Naive thymus-derived CD4-positive, alpha-beta T cell (primary cell): ENCODE data around the gene LTB4R. TPM values are rescaled to one million over a fixed set of nuclear protein-coding genes. Genes with fewer than 3 reads are reported as not detected.

ENCODE experiments used
- ATAC-seq: fragments of 150-1000 bp; cut with Tn5 transposase; 2 replicates; pipeline ENCODE4 v1.10.0; 2021; ENCODE audit warnings: mild to moderate bottlenecking, moderate library complexity
- CTCF ChIA-PET: fragments of 350-600 bp; sonication (Branson Sonifier 250); formaldehyde crosslinking; loops from one replicate; lab custom pipeline; 2021; ENCODE audit warnings: antibody characterized with exemption; lab: Charles Lee
- POLR2A ChIA-PET: fragments of 350-600 bp; sonication (Branson Sonifier 250); formaldehyde crosslinking; loops from one replicate; lab custom pipeline; 2021; ENCODE audit warnings: antibody characterized with exemption, inconsistent platforms; lab: Charles Lee
- DNase-seq, 9 donors: peaks; one replicate each; pipeline versions ENCODE4 v3.0.0 to v3.0.0-alpha.2; 2020 to 2022; ENCODE audit warnings: mixed read lengths in 1 of 9
- H3K27ac ChIP-seq: one replicate; pipeline ENCODE4 v1.7.0; 2013; ENCODE audit warnings: mild to moderate bottlenecking, low read depth, low read length, moderate library complexity
- H3K27me3 ChIP-seq, 2 donors: one replicate each; pipeline ENCODE4 v1.7.0; 2013; ENCODE audit warnings: low read length in 2 of 2, mild to moderate bottlenecking in 2 of 2, moderate library complexity in 2 of 2; ENCODE audit not compliant: control insufficient read depth in 2 of 2, insufficient read depth in 2 of 2
- H3K36me3 ChIP-seq, 3 experiments: 1 replicate in 2 of 3; 2 replicates in 1 of 3; pipeline ENCODE4 v1.7.0; 2013; ENCODE audit warnings: low read length in 3 of 3, mild to moderate bottlenecking in 3 of 3, moderate library complexity in 1 of 3; ENCODE audit not compliant: insufficient read depth in 3 of 3, control insufficient read depth in 2 of 3
- H3K4me1 ChIP-seq, 2 donors: one replicate each; pipeline ENCODE4 v1.7.0; 2013; ENCODE audit warnings: low read length in 2 of 2, mild to moderate bottlenecking in 2 of 2, moderate library complexity in 1 of 2; ENCODE audit not compliant: control insufficient read depth in 2 of 2, insufficient read depth in 2 of 2
- H3K4me3 ChIP-seq: 2 replicates; pipeline ENCODE4 v1.7.0; 2013; ENCODE audit warnings: mild to moderate bottlenecking, low read length
- H3K9me3 ChIP-seq, 3 experiments: 1 replicate in 2 of 3; 2 replicates in 1 of 3; pipeline ENCODE4 v1.7.0; 2013; ENCODE audit warnings: low read length in 3 of 3; ENCODE audit not compliant: control insufficient read depth in 2 of 3
- H3K27ac Mint-ChIP-seq, 9 donors: one replicate each; pipeline ENCODE4 v1.8.0; 2020 to 2022; ENCODE audit warnings: mixed read lengths in 9 of 9, mild to moderate bottlenecking in 8 of 9, moderate library complexity in 5 of 9, inconsistent platforms in 2 of 9
- H3K27me3 Mint-ChIP-seq, 5 donors: one replicate each; pipeline ENCODE4 v1.8.0; 2021 to 2022; ENCODE audit warnings: mixed read lengths in 5 of 5, mild to moderate bottlenecking in 1 of 5
- H3K36me3 Mint-ChIP-seq, 5 donors: one replicate each; pipeline ENCODE4 v1.8.0; 2020 to 2022; ENCODE audit warnings: mixed read lengths in 5 of 5, mild to moderate bottlenecking in 3 of 5, inconsistent platforms in 1 of 5
- H3K4me1 Mint-ChIP-seq, 7 donors: one replicate each; pipeline ENCODE4 v1.8.0; 2020 to 2022; ENCODE audit warnings: mixed read lengths in 7 of 7, mild to moderate bottlenecking in 3 of 7, inconsistent platforms in 1 of 7
- H3K4me3 Mint-ChIP-seq, 10 donors: one replicate each; pipeline ENCODE4 v1.8.0; 2020 to 2022; ENCODE audit warnings: mild to moderate bottlenecking in 10 of 10, mixed read lengths in 10 of 10, moderate library complexity in 6 of 10, inconsistent platforms in 2 of 10
- H3K9me3 Mint-ChIP-seq, 11 donors: one replicate each; pipeline ENCODE4 v1.8.0; 2020 to 2022; ENCODE audit warnings: mixed read lengths in 11 of 11, mild to moderate bottlenecking in 4 of 11, inconsistent platforms in 1 of 11, moderate library complexity in 1 of 11
- intact Hi-C, 2 donors: fragments of 100-400 bp; cut with micrococcal nuclease; formaldehyde crosslinking; loops; one replicate each; pipeline ENCODE4 v1.15.1; 2023
- polyA plus RNA-seq, 2 donors: library from polyadenylated mRNA; unstranded; fragments of 300-500 nt; fragmentation: Illumina TruSeq; gene quantifications; one replicate each; pipeline ENCODE4 v1.2.3, GENCODE V29; 2021
- total RNA-seq, 6 experiments: library from RNA in 5 of 6; stranded (reverse) in 5 of 6; gene quantifications; 1 replicate in 5 of 6; 2 replicates in 1 of 6; pipeline ENCODE4 v1.2.3 and lab custom pipeline; 2021 to 2026

Gene LTB4R
- total and polyA plus RNA-seq, 7 experiments from 2014 or later = 9.1 to 28.8 (median 14.2) TPM

DNA sequence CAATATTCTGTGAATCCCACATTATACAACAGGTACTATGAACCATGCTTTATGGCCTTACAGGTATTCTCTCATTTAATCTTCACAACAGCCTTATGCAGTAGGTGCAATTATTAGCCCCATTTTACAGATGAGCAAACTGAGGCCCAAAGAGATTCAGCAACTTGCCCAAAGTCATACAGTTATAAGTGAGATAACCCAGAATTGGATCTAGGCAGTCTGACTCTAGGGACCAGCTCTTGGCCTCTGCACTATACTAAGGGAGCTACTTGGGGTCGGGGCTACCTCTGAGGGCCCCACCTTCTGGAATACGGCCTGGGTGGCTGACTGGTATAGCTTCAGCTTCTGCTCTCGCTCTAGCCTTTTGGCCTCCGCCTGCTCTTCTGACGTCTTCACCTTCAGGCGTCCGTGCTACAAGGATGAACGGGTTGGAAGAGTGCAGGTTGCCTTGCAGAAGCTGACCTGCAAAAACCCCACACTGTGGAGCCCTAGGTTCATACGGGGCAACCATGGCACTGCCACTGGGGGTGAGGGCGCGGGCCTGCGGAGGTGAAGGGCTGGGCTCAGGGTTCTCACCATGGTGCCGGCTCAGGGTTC, 40.7 kb upstream of the LTB4R start:
- H3K36me3 ChIP-seq = peaks cover 0 to 41% (median 0%) of the 10 kb centered on the region in 3 experiments
- H3K9me3 Mint-ChIP-seq = no peaks in the 10 kb centered on the region
- H3K4me3 ChIP-seq = peak overlapping the region; percentile 80
- H3K4me1 ChIP-seq = peaks cover 17 to 23% of the 10 kb centered on the region in 2 donors
- DNase-seq (no peak), ATAC-seq (no peak)
- H3K9me3 ChIP-seq = no peaks in the 10 kb centered on the region
- ChIA-PET CTCF (interaction anchor here (0.6 to 4.0 kb wide), 11 partner anchors 26 to 1341 kb away, joined by 3 to 24 read pairs (median 4); partner anchors contain the start of gene TINF2), POLR2A (interaction anchor here (0.6 to 4.8 kb wide), 24 partner anchors 9 to 164 kb away, joined by 3 to 87 read pairs (median 5); partner anchors contain the start of genes CHMP4A, CIDEB, DHRS1 and EMC9)
- H3K27me3 Mint-ChIP-seq = no peaks in the 10 kb centered on the region
- H3K4me1 Mint-ChIP-seq = peaks cover 30 to 52% (median 46%) of the 10 kb centered on the region in 7 donors
- H3K27ac ChIP-seq = peak overlapping the region; percentile 98
- intact Hi-C loops = loop anchor here (1.0 to 5.0 kb wide), 21 partner anchors 9 to 949 kb away; partner anchors contain the start of genes DHRS1 (in 2 of the 2), GMPR2 (in 2 of the 2), IPO4 (in 2 of the 2) and LTB4R2 (in 2 of the 2)
- peak overlapping the region; percentile 93 to 100 (median 97) for H3K27ac Mint-ChIP-seq
- peak overlapping the region; percentile 79 to 95 (median 92) for H3K4me3 Mint-ChIP-seq
- peaks cover 6 to 21% (median 15%) of the 10 kb centered on the region in 5 donors for H3K36me3 Mint-ChIP-seq
- no peaks in the 10 kb centered on the region for H3K27me3 ChIP-seq

DNA sequence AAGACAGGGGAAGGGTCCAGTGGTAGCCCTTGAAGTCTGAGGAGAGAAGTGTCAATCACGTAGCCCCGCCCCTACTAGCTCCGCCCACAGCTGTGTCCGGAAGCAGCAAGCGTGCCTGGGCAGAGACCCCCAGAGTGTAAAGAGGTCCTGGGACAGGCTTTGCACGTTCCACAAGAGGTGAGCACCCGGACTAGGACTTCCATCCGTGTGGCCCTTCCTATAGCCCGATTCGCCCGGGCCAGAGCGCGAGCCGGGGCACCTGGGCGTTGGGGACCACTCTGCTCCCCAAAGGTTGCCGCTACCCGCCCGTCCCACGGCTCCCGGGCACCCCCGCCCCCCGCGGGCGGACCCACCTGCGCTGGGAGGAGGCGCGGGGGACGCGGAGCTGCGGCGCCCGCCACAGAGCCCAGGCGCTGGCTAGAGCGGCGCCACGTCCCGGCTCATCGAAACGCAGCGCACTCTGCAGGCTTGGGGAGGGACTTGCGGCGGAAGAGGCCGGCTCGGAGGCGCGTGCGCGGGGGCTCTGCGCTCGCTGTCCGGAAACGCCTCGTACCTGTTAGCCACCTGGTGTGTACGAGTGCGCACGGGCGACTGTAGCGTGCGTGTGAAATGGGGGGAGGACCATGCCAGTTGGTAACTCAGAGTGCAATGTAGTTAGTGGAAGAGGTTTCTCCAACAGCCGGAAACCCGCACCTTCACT, 40.0 kb upstream of the LTB4R start, which contains the start of gene RABGGTA:
RABGGTA (minus strand) TSS at position 464 of the 700 bp plus-strand sequence. CDS start 482 bp downstream, outside the sequence.
- Mint-ChIP-seq H3K36me3 (peaks cover 6 to 19% (median 12%) of the 10 kb centered on the region in 5 donors), H3K27ac (peak within 1 kb of the TSS; percentile 93 to 100 (median 98)), H3K27me3 (no peaks in the 10 kb centered on the region), H3K4me1 (peaks cover 30 to 52% (median 46%) of the 10 kb centered on the region in 7 donors), H3K4me3 (peak within 1 kb of the TSS; percentile 79 to 95 (median 92)), H3K9me3 (no peaks in the 10 kb centered on the region)
- peak; percentile 91 for ATAC-seq
- H3K27me3 ChIP-seq = no peaks in the 10 kb centered on the region
- DNase-seq = peak; percentile 87 to 97 (median 96)
- H3K27ac ChIP-seq = peak within 1 kb of the TSS; percentile 98
- peaks cover 0 to 35% (median 0%) of the 10 kb centered on the region in 3 experiments for H3K36me3 ChIP-seq
- CTCF ChIA-PET = interaction anchor here (0.6 to 4.0 kb wide), 13 partner anchors 26 to 1342 kb away, joined by 3 to 24 read pairs (median 3); partner anchors contain the start of genes MDP1 and TINF2
- peak within 1 kb of the TSS; percentile 80 for H3K4me3 ChIP-seq
- no peaks in the 10 kb centered on the region for H3K9me3 ChIP-seq
- peaks cover 17 to 23% of the 10 kb centered on the region in 2 donors for H3K4me1 ChIP-seq
- POLR2A ChIA-PET = interaction anchor here (0.6 to 4.8 kb wide), 27 partner anchors 8 to 166 kb away, joined by 3 to 87 read pairs (median 5); partner anchors contain the start of genes CHMP4A, CIDEB, DHRS1 and EMC9
- intact Hi-C loops = loop anchor here (1.0 to 5.0 kb wide), 21 partner anchors 8 to 950 kb away; partner anchors contain the start of genes DHRS1 (in 2 of the 2), GMPR2 (in 2 of the 2), IPO4 (in 2 of the 2) and LTB4R2 (in 2 of the 2)

DNA sequence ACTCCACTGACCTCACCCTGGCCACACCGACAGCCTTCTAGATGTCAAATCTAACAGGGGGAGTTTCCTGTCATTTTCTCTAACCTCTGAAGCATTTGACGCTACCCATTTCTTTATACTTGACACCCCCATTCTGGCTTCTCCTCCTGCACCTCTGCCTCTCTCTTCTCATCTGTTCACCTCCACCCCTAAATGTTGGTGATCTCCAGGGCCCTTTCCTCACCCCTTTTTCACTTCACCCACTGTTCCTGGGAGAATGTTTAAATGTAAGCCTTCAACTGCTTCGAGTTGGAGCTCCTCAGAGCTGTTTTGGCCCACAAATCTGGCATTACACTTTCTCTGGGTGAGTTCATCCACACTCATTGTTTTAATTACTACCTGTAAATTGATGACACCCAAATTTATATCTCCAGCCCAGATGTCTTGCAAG, 39.5 kb upstream of the LTB4R start:
- ATAC-seq (no peak), DNase-seq (no peak)
- intact Hi-C loops = loop anchor here (1.0 to 5.0 kb wide), 21 partner anchors 7 to 951 kb away; partner anchors contain the start of genes DHRS1 (in 2 of the 2), GMPR2 (in 2 of the 2), IPO4 (in 2 of the 2) and LTB4R2 (in 2 of the 2)
- Mint-ChIP-seq H3K36me3 (peaks cover 5 to 14% (median 6%) of the 10 kb centered on the region in 5 donors), H3K27me3 (no peaks in the 10 kb centered on the region), H3K27ac (peak overlapping the region; percentile 93 to 100 (median 98)), H3K4me3 (peak overlapping the region; percentile 76 to 95 (median 86)), H3K4me1 (peaks cover 32 to 53% (median 48%) of the 10 kb centered on the region in 7 donors), H3K9me3 (no peaks in the 10 kb centered on the region)
- H3K36me3 ChIP-seq = peaks cover 0 to 29% (median 0%) of the 10 kb centered on the region in 3 experiments
- POLR2A ChIA-PET = interaction anchor here (0.6 to 4.8 kb wide), 20 partner anchors 8 to 165 kb away, joined by 3 to 87 read pairs (median 5); partner anchors contain the start of genes CHMP4A, CIDEB, DHRS1 and EMC9
- CTCF ChIA-PET = interaction anchor here (1.3 to 4.0 kb wide), 8 partner anchors 25 to 61 kb away, joined by 3 to 24 read pairs (median 6); partner anchors contain the start of genes DHRS1, MDP1, NOP9 and TINF2
- peak overlapping the region; percentile 98 for H3K27ac ChIP-seq
- no peaks in the 10 kb centered on the region for H3K27me3 ChIP-seq
- H3K4me3 ChIP-seq = peak overlapping the region; percentile 16
- H3K9me3 ChIP-seq = no peaks in the 10 kb centered on the region
- peaks cover 17 to 23% of the 10 kb centered on the region in 2 donors for H3K4me1 ChIP-seq

DNA sequence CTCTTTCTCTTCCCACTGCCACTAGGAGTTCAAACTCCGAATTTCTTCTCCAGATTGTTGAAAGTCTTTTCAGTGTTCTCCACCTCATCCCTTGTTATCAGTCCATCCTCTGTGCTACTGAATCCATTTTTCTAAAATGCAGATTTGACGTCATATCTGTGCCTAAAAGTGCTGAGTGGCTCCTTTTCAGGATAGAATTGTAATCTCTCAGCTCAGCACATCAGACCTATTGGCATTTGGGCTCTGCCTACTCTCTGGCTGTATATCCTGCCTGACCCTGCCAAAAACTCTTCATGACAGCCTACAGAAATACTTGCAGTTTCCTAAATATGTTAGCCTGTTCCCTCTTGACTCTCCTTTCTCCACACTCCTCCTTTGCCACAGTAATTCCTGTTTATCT, 38.8 kb upstream of the LTB4R start:
- no peak for DNase-seq
- H3K27ac ChIP-seq = peak overlapping the region; percentile 98
- ATAC-seq = no peak
- H3K4me1 ChIP-seq = peaks cover 17 to 23% of the 10 kb centered on the region in 2 donors
- no peaks in the 10 kb centered on the region for H3K27me3 ChIP-seq
- intact Hi-C loops = loop anchor here (5.0 kb wide), 2 partner anchors 40 to 705 kb away; partner anchors contain the start of genes AP1G2 (in 1 of the 2), LTB4R (in 1 of the 2) and LTB4R2 (in 1 of the 2)
- peaks cover 0 to 9% (median under 1%) of the 10 kb centered on the region in 5 donors for H3K36me3 Mint-ChIP-seq
- peak overlapping the region; percentile 93 to 100 (median 98) for H3K27ac Mint-ChIP-seq
- no peaks in the 10 kb centered on the region for H3K27me3 Mint-ChIP-seq
- no peak overlapping the region for H3K4me3 ChIP-seq
- no peaks in the 10 kb centered on the region for H3K9me3 Mint-ChIP-seq
- ChIA-PET POLR2A (interaction anchor here (0.6 to 4.8 kb wide), 11 partner anchors 9 to 165 kb away, joined by 3 to 87 read pairs (median 5); partner anchors contain the start of genes CHMP4A, CIDEB, DHRS1 and LTB4R), CTCF (interaction anchor here (1.3 to 4.0 kb wide), 6 partner anchors 25 to 57 kb away, joined by 3 to 24 read pairs (median 6); partner anchors contain the start of genes DHRS1, MDP1, NOP9 and TINF2)
- H3K4me3 Mint-ChIP-seq = peak overlapping the region; percentile 63 to 92 (median 80)
- no peaks in the 10 kb centered on the region for H3K9me3 ChIP-seq
- H3K4me1 Mint-ChIP-seq = peaks cover 34 to 55% (median 45%) of the 10 kb centered on the region in 7 donors
- H3K36me3 ChIP-seq = peaks cover 0 to 23% (median 0%) of the 10 kb centered on the region in 3 experiments

DNA sequence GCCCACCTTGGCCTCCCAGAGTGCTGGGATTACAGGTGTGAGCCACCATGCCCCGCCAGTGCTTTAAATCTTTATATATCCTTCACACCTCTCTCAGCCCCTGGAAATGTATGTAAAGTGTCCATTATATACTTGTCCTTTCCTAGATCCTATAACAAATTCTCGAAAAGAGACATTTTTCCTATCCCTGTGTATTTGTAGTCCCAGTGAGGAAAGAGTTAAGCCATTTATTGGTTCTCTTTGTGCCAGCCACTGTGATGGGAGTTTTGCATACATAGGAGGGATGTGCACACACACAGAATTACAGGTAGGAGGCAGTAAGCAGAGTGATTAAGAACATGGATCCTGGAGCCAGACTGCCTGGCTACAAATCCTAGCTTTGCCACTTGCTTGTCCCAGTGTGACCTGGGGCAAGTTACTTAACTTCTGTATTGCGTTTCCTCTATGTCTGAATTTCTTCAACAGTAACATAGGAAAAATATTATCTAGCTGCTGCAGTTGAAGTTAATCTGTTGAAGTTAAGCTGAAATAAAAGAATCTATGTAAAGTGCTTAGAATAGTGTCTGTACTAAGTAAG, 37.8 kb upstream of the LTB4R start:
- CTCF ChIA-PET = interaction anchor here (0.7 to 1.4 kb wide), 5 partner anchors 21 to 209 kb away, joined by 3 to 4 read pairs (median 4); partner anchors contain the start of genes CIDEB and IRF9
- Mint-ChIP-seq H3K4me1 (peaks cover 39 to 59% (median 50%) of the 10 kb centered on the region in 7 donors), H3K4me3 (peak overlapping the region in 7 of 10 donors; percentile 24 to 84 (median 36)), H3K9me3 (peaks cover 0 to under 1% (median 0%) of the 10 kb centered on the region in 11 donors), H3K27me3 (no peaks in the 10 kb centered on the region), H3K27ac (peak overlapping the region; percentile 75 to 100 (median 97)), H3K36me3 (peaks cover 0 to 9% (median 0%) of the 10 kb centered on the region in 5 donors)
- Histone ChIP-seq H3K4me1 (peaks cover 17 to 23% of the 10 kb centered on the region in 2 donors), H3K36me3 (peaks cover 0 to 14% (median 0%) of the 10 kb centered on the region in 3 experiments), H3K4me3 (no peak overlapping the region), H3K9me3 (no peaks in the 10 kb centered on the region), H3K27ac (peak overlapping the region; percentile 98), H3K27me3 (no peaks in the 10 kb centered on the region)
- DNase-seq (no peak), ATAC-seq (no peak)
- POLR2A ChIA-PET = interaction anchor here (0.7 to 1.2 kb wide), 10 partner anchors 27 to 159 kb away, joined by 3 to 5 read pairs (median 4); partner anchors contain the start of genes DCAF11, GMPR2, KHNYN and LTB4R
- intact Hi-C loops = loop anchor here (5.0 kb wide), 2 partner anchors 39 to 706 kb away; partner anchors contain the start of genes AP1G2 (in 1 of the 2), LTB4R (in 1 of the 2) and LTB4R2 (in 1 of the 2)
